Fibroblast of skin of right quadriceps (primary cell): ENCODE data around the gene PLCB4.
A peak's percentile ranks its signal among the peaks of the same experiment; 100 is the strongest.

Experiments used
- DNase-seq: peaks from one replicate; pipeline ENCODE4 v3.0.0-alpha.2; 2013

The PLCB4 gene

GRCh38 chr20:9281803-9282202, 212.9 kb downstream of the PLCB4 start:
- no peak for DNase-seq

- DNase-seq: no peak
Measured at GRCh38 chr20:9285617-9286016, 216.7 kb downstream of the PLCB4 start.

- peak; percentile 21 for DNase-seq
Measured at GRCh38 chr20:9286501-9287461, 217.9 kb downstream of the PLCB4 start.

GRCh38 chr20:9287826-9288225, 218.9 kb downstream of the PLCB4 start:
- no peak for DNase-seq

- DNase-seq: no peak
Measured at GRCh38 chr20:9290331-9290730, 221.4 kb downstream of the PLCB4 start.

GRCh38 chr20:9293145-9293544, 224.3 kb downstream of the PLCB4 start:
- DNase-seq: no peak

- DNase-seq: peak; percentile 63
Measured at GRCh38 chr20:9294041-9294440, 225.2 kb downstream of the PLCB4 start.

- DNase-seq: no peak
Measured at GRCh38 chr20:9298906-9299305, 230.0 kb downstream of the PLCB4 start.

GRCh38 chr20:9300080-9300479, 231.2 kb downstream of the PLCB4 start:
- no peak for DNase-seq

- no peak for DNase-seq
Measured at GRCh38 chr20:9300534-9300933, 231.6 kb downstream of the PLCB4 start.

GRCh38 chr20:9301129-9302090, 232.5 kb downstream of the PLCB4 start:
- DNase-seq: peak; percentile 55

GRCh38 chr20:9302091-9302462, 233.2 kb downstream of the PLCB4 start:
- DNase-seq: no peak

GRCh38 chr20:9306521-9306920, 237.6 kb downstream of the PLCB4 start:
- peak; percentile 89 for DNase-seq

- no peak for DNase-seq
Measured at GRCh38 chr20:9308056-9308455, 239.2 kb downstream of the PLCB4 start.

- DNase-seq: peak; percentile 67
Measured at GRCh38 chr20:9311132-9311531, 242.2 kb downstream of the PLCB4 start.

- peak; percentile 56 for DNase-seq
Measured at GRCh38 chr20:9319687-9320384, 250.9 kb downstream of the PLCB4 start.

GRCh38 chr20:9321007-9321406, 252.1 kb downstream of the PLCB4 start:
- DNase-seq: no peak

- DNase-seq: no peak
Measured at GRCh38 chr20:9322661-9323060, 253.8 kb downstream of the PLCB4 start.

GRCh38 chr20:9323622-9324021, 254.7 kb downstream of the PLCB4 start:
- no peak for DNase-seq

- DNase-seq: no peak
Measured at GRCh38 chr20:9329355-9330101, 260.6 kb downstream of the PLCB4 start.

- DNase-seq: no peak
Measured at GRCh38 chr20:9330151-9330550, 261.3 kb downstream of the PLCB4 start.
